T-helper 1 cell treated with Interleukin-12 subunit alpha and Interleukin-12 subunit beta and Interleukin-4 antibody, amounts not matched to agents 30 μg/mL and 1 μg/mL, for 36 hours (primary cell): ENCODE results near the gene LILRA1.
"Not testable (repeated sequence)": the region's sequence is repeated elsewhere in the genome, so short reads cannot be mapped to it uniquely, and the experiment has no call there.

Experiments used
- H3K27ac Mint-ChIP-seq: one replicate; pipeline ENCODE4 v1.8.0; 2021; ENCODE audit warnings: mild to moderate bottlenecking, mixed read lengths
- H3K27me3 Mint-ChIP-seq: one replicate; pipeline ENCODE4 v1.8.0; 2021; ENCODE audit warnings: low read depth, mixed read lengths
- H3K36me3 Mint-ChIP-seq: one replicate; pipeline ENCODE4 v1.8.0; 2021; ENCODE audit warnings: low read depth, mixed read lengths
- H3K4me1 Mint-ChIP-seq: one replicate; pipeline ENCODE4 v1.8.0; 2021; ENCODE audit warnings: low read depth, mixed read lengths
- H3K4me3 Mint-ChIP-seq: one replicate; pipeline ENCODE4 v1.8.0; 2021; ENCODE audit warnings: mild to moderate bottlenecking, moderate library complexity, mixed read lengths
- H3K9me3 Mint-ChIP-seq: one replicate; pipeline ENCODE4 v1.8.0; 2021; ENCODE audit warnings: mixed read lengths

LILRA1 gene

DNA sequence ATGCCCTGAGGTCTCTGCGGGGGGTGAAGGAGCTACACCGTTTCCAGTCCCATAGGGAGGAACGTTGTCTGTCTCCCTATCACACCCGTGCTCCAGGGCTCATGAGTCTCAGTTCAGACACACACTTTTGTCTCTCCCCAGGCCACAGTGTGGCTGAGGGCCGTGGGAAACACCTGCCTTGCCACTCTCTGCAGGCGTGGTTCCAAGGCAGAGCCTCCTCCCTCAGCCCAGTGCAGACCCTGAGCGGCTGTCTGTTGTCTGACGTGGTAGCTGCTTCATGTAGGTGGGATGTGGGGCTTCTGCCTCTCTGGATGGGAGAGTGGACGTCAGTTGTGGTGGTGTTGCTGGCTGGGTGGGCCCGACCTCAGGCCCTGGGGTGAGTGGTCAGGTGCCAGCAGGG is 30.8 kb downstream of the LILRA1 start:
- not testable (repeated sequence) for H3K4me1 Mint-ChIP-seq, H3K27ac Mint-ChIP-seq, H3K9me3 Mint-ChIP-seq, H3K36me3 Mint-ChIP-seq, H3K4me3 Mint-ChIP-seq
- H3K27me3 Mint-ChIP-seq, result peaks cover 11% of the 10 kb centered on the region

DNA sequence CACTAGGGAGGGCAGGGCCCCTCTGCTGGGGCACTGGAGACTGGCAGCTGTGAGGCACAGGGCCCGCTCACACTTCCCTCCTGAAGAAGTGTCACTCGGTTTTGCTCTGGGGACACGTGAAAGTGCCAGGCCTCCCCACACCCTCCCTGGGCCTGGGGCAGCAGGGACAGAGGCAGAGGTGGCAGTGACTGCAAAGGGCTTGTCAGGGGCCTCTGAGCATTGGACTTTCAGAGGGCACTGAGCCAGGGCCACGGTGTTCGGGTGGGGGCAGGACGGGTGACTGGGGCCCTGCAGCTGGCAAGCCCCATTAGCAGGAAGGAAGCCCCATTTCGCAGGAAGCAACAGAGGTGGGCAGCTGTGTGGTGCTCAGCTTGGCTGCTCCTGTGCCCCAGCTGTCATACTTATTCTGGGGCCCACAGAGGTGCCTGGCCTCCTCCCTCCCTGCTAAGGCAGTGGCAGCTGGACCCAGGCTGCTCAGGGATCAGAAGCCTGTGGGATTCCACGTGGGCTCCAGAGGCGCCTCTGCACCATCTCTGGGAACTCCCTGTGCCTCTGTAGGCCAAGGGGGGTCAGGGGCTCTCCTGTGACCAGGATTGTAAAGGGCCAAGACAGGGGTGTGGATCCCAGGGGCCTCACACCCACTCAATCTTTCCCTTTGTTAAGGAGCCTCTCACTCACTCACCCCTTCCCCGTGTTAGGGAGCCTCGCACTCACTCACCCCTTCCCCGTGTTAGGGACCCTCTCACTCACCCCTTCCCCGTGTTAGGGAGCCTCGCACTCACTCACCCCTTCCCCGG is 31.7 kb downstream of the LILRA1 start:
- H3K27ac Mint-ChIP-seq, H3K4me1 Mint-ChIP-seq, H3K9me3 Mint-ChIP-seq, H3K4me3 Mint-ChIP-seq, H3K36me3 Mint-ChIP-seq: not testable (repeated sequence)
- peaks cover 11% of the 10 kb centered on the region for H3K27me3 Mint-ChIP-seq

DNA sequence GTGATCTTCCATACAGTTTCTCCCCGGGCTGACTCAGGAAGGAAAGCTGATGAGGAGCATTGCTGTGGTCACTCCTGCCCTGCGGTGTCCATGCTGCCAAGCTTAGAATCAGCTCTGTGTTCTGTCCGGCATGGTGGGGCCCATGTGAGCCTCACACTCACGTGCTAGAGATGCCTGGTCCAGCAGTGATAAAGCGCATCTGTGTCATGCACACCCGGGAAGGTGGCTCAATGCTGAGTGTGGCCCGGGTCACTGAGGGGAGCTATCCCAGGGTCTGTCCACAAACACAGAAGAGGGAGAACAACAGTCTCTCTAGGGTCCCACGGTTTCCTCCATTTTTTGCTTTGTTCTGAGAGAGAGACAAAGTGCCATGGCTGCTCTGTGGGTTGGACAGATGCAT is 33.3 kb downstream of the LILRA1 start:
- H3K27me3 Mint-ChIP-seq, result peaks cover 10% of the 10 kb centered on the region
- H3K27ac Mint-ChIP-seq, result no peak overlapping the region
- H3K36me3 Mint-ChIP-seq, result no peaks in the 10 kb centered on the region
- H3K9me3 Mint-ChIP-seq, result no peaks in the 10 kb centered on the region
- no peak overlapping the region for H3K4me3 Mint-ChIP-seq
- peaks cover 3% of the 10 kb centered on the region for H3K4me1 Mint-ChIP-seq

DNA sequence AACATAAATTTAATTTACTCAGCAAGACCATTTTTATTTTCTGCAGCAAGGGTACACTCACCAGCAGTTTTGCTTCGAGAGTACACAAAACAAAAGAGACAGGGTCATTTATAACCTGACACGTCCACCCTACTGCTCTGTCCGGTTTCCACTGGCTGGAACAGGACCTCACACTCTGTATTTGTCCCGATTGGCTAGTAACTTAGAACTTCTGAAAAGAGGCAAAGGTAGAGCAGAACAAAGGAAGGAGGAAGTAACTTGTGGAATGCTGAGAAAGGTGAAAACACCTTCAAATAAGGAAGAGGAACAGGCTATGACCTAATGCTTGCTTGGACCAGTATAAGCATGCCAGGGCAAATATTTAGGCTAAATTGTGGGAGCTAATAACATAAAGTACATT is 34.5 kb downstream of the LILRA1 start:
- not testable (repeated sequence) for H3K36me3 Mint-ChIP-seq, H3K4me3 Mint-ChIP-seq, H3K9me3 Mint-ChIP-seq, H3K27ac Mint-ChIP-seq, H3K27me3 Mint-ChIP-seq, H3K4me1 Mint-ChIP-seq

DNA sequence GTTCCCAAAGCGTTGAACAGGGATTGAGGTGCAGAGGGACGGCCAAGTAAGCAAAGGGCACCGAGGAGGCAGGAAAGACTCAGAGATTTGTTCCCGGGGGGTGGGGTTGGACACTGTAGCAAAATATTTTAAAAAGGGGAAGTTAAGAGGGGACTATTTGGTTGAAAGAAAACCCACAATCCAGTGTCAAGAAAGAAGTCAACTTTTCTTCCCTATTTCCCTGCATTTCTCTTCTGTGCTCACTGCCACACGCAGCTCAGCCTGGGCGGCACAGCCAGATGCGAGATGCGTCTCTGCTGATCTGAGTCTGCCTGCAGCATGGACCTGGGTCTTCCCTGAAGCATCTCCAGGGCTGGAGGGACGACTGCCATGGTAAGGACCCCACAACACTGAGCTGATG is 36.8 kb downstream of the LILRA1 start, which contains the start of gene LILRB1:
Gene LILRB1 (plus strand): TSS at position 223 of the 400 bp plus-strand sequence. CDS start 590 bp downstream, outside the sequence.
- not testable (repeated sequence) for H3K36me3 Mint-ChIP-seq

DNA sequence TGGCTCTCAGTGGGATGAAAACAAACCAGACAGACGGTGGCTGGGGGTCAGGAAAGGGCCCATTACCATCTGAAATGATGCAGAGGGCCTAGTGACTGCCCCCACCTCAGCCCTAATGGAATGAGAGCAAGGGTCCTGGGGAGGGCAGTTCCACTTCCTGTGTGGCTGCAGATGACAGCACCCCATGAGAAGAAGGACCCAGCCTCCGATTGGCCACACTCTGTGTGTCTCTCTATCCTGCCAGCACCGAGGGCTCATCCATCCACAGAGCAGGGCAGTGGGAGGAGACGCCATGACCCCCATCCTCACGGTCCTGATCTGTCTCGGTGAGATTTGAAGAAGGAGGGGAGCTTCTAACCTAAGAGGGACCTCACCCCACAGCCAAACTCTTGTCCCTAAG is 37.4 kb downstream of the LILRA1 start:
- peaks cover 3% of the 10 kb centered on the region for H3K4me1 Mint-ChIP-seq
- no peaks in the 10 kb centered on the region for H3K36me3 Mint-ChIP-seq
- no peak overlapping the region for H3K27ac Mint-ChIP-seq
- H3K4me3 Mint-ChIP-seq, result no peak overlapping the region
- no peaks in the 10 kb centered on the region for H3K9me3 Mint-ChIP-seq
- H3K27me3 Mint-ChIP-seq, result peaks cover 7% of the 10 kb centered on the region

More for the DNA sequence above, 36.8 kb downstream of the LILRA1 start, which contains the start of gene LILRB1:
- not testable (repeated sequence) for H3K27me3 Mint-ChIP-seq, H3K4me1 Mint-ChIP-seq, H3K9me3 Mint-ChIP-seq, H3K27ac Mint-ChIP-seq, H3K4me3 Mint-ChIP-seq

DNA sequence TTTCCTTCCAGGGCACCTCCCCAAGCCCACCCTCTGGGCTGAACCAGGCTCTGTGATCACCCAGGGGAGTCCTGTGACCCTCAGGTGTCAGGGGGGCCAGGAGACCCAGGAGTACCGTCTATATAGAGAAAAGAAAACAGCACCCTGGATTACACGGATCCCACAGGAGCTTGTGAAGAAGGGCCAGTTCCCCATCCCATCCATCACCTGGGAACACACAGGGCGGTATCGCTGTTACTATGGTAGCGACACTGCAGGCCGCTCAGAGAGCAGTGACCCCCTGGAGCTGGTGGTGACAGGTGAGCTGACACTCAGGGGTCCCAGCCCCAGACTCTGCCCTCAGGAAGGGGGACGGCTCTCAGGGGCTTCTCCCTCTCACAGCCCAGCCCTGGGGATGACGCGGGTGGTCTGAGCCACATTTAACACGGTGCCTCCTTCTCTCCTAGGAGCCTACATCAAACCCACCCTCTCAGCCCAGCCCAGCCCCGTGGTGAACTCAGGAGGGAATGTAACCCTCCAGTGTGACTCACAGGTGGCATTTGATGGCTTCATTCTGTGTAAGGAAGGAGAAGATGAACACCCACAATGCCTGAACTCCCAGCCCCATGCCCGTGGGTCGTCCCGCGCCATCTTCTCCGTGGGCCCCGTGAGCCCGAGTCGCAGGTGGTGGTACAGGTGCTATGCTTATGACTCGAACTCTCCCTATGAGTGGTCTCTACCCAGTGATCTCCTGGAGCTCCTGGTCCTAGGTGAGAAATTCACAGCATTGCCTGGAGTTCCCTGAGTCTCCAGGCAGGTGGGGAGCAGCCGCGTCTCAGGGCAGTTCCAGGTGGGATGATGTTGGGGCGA is 38.3 kb downstream of the LILRA1 start:
- H3K9me3 Mint-ChIP-seq, H3K4me3 Mint-ChIP-seq, H3K27ac Mint-ChIP-seq, H3K4me1 Mint-ChIP-seq, H3K27me3 Mint-ChIP-seq, H3K36me3 Mint-ChIP-seq: not testable (repeated sequence)

DNA sequence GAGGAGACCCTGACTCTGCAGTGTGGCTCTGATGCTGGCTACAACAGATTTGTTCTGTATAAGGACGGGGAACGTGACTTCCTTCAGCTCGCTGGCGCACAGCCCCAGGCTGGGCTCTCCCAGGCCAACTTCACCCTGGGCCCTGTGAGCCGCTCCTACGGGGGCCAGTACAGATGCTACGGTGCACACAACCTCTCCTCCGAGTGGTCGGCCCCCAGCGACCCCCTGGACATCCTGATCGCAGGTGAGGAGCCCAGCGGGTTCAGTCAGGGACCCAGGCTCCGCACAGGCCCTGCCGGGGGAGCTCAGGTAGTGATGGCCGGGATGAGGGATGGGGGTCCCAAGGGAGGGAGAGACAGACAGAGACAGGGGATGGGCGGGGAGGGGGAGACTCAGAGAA is 39.1 kb downstream of the LILRA1 start:
- H3K27me3 Mint-ChIP-seq, H3K36me3 Mint-ChIP-seq, H3K27ac Mint-ChIP-seq, H3K4me3 Mint-ChIP-seq, H3K9me3 Mint-ChIP-seq, H3K4me1 Mint-ChIP-seq: not testable (repeated sequence)

DNA sequence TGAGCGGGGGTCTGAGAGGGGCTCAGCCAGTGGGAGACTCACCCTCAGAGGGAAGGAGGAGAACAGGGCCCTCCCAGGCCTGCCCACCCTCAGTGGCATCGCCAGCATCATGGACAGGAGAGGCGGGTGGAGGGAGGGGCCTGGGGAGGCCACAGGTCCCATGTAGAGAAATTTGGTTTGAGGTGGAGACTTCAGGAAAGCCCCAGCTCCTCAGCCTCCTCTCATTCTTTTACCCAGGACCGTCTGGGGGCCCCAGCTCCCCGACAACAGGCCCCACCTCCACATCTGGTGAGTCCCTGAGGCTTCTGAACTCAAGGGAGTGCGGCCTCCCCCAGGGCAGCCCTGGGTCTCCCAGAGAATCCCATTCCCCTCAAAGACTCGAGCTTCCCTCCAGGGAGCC is 40.0 kb downstream of the LILRA1 start:
- H3K9me3 Mint-ChIP-seq, result no peaks in the 10 kb centered on the region
- no peaks in the 10 kb centered on the region for H3K36me3 Mint-ChIP-seq
- H3K4me3 Mint-ChIP-seq, result no peak overlapping the region

DNA sequence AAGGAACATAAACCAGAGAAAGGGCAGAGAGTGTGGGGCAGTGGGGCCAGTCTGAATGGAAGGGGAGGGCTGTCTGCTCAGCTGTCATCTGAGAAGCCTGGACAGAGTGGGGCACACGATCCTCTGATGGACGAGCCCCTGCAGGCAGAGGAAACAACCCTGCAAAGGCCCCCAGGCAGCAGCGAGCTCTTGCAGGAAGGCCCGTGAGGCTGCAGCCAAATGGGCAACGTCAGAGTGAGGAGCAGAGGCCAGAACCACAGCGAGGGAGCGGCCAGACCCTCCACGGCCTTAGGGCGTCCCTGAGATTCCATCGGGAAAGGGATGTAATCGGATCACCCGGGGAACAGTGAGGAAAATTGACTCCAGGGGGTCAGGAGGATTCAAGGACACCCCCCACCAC is 42.6 kb downstream of the LILRA1 start:
- H3K27ac Mint-ChIP-seq, H3K36me3 Mint-ChIP-seq, H3K4me1 Mint-ChIP-seq, H3K9me3 Mint-ChIP-seq, H3K27me3 Mint-ChIP-seq, H3K4me3 Mint-ChIP-seq: not testable (repeated sequence)

More for the DNA sequence above, 40.0 kb downstream of the LILRA1 start:
- Mint-ChIP-seq H3K27ac (no peak overlapping the region), H3K4me1 (peaks cover 3% of the 10 kb centered on the region), H3K27me3 (peaks cover 4% of the 10 kb centered on the region)

DNA sequence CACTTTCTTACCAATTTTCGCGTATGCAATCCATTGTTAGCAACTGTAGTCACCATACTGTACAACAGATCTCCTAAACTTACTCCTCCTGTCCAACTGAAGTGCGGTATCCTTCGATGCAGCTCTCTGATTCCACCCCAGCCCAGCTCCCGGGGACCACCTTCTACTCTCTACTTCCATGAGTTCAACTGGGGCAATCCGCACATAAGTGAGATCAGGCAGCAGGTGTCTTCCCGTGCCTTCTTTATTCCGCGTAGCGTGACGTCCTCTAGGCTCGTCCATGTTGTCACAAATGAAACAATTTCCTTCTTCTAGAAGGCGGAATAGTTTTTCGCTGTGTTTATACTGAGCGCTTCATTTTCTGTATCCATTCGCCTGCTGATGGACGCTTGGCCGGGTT is 45.3 kb downstream of the LILRA1 start:
- Mint-ChIP-seq H3K4me1 (no peaks in the 10 kb centered on the region), H3K27ac (no peak overlapping the region), H3K4me3 (no peak overlapping the region), H3K36me3 (no peaks in the 10 kb centered on the region), H3K27me3 (no peaks in the 10 kb centered on the region), H3K9me3 (no peaks in the 10 kb centered on the region)

DNA sequence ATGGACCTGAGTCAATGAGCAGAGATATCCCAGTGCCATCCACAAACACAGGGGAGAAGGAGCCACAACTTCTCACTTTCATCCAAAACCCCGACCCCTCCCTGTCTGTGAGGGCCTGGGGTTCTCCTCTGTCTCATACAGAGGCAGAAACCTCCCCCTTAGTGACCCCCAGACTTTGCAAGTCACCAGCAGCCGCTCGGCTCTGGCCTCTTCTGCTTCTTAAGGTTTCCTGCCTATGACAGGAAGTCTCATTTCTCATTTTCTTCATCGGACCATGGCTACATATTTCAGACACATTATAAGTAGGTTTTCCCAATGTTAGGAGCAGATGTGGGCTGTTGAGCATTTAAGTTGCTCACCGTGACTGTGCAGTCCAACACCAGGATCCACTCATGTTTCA is 49.5 kb downstream of the LILRA1 start:
- H3K36me3 Mint-ChIP-seq, H3K27me3 Mint-ChIP-seq, H3K27ac Mint-ChIP-seq, H3K9me3 Mint-ChIP-seq, H3K4me1 Mint-ChIP-seq, H3K4me3 Mint-ChIP-seq: not testable (repeated sequence)

DNA sequence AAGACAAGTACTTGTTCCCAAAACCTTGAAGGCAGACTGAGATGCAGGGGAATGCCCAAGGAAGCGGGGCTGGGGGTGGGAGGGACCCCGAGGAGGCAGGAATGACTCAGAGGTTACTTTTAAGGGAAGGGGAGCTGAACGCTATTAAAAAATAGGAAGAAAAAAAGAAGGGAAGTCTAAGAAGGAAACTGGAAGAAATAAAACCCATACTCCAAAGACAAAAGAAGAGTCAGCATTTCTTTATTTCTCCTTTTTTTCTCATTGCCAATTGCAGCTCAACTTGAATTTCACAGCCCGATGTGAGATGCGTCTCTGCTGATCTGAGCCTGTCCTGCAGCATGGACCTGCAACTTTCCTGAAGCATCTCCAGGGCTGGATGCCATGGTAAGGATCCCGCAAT is 50.2 kb downstream of the LILRA1 start:
- H3K9me3 Mint-ChIP-seq, H3K36me3 Mint-ChIP-seq, H3K4me3 Mint-ChIP-seq, H3K27me3 Mint-ChIP-seq, H3K27ac Mint-ChIP-seq, H3K4me1 Mint-ChIP-seq: not testable (repeated sequence)

DNA sequence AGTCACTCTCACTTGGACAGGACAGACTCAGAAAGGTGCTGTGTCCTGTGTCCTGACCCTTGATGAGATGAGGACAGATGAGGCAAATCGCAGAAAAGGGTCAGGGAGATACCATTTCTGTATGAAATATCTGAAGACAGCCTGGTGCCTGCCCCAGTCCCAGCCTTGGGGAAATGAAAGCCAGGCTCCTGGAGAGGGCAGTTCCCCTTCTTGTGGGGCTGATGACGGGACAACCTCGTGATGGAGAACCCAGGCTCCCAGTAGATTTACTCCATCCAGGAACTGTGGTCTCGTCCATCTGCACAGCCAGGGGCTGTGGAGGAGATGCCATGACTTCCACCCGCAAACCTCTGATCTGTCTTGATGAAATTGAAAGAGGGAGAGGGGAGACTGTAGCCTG is 50.6 kb downstream of the LILRA1 start:
- Mint-ChIP-seq H3K27me3 (no peaks in the 10 kb centered on the region), H3K27ac (no peak overlapping the region), H3K4me3 (no peak overlapping the region), H3K9me3 (no peaks in the 10 kb centered on the region), H3K36me3 (no peaks in the 10 kb centered on the region), H3K4me1 (no peaks in the 10 kb centered on the region)

DNA sequence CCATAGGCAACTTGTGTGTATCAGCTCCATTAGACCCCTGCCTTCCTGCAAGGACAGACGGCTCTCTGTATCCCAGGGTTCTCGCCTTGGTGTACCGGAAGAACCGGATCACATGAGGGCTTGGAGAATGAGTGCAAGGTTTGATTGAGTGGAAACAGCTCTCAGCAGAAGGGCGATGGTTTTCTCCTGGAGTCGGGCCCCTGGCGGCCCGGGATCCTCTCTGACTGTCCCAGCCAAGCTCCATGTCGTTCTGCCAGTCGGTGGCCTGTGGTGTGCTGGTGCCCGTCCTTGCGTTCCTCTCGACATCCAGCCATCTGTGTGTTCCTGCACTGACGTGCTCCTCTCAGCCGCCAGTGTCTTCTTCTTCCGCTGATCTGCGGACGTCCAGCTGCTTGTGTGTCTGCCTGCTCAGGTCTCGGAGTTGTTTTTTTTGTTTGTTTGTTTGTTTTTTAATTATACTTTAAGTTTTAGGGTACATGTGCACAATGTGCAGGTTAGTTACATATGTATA is 53.0 kb downstream of the LILRA1 start:
- no peak overlapping the region for H3K4me3 Mint-ChIP-seq
- no peak overlapping the region for H3K27ac Mint-ChIP-seq
- no peaks in the 10 kb centered on the region for H3K27me3 Mint-ChIP-seq
- no peaks in the 10 kb centered on the region for H3K36me3 Mint-ChIP-seq
- H3K4me1 Mint-ChIP-seq, result no peaks in the 10 kb centered on the region
- H3K9me3 Mint-ChIP-seq, result no peaks in the 10 kb centered on the region
